OCI-LY7 (cell line): Measurements from ENCODE around the gene TEX22. TPM values are rescaled to one million over a fixed set of nuclear protein-coding genes. Genes with fewer than 3 reads are reported as not detected.

Source experiments
- BruUV-seq: library from RNA; stranded (reverse); fragments of 400-500 nt; replicated peaks from 2 replicates; lab custom pipeline; 2021; lab: Mats Ljungman, UMichigan
- CTCF ChIA-PET: fragments of 300-600 bp; sonication (Branson Sonifier 250); formaldehyde crosslinking; loops from one replicate; lab custom pipeline; 2022; ENCODE audit warnings: antibody characterized with exemption; ENCODE audit not compliant: unreplicated experiment; lab: Charles Lee
- POLR2A ChIA-PET: fragments of 300-600 bp; sonication (Branson Sonifier 250); formaldehyde crosslinking; loops from one replicate; lab custom pipeline; 2022; ENCODE audit warnings: antibody characterized with exemption; lab: Charles Lee
- DNase-seq: peaks from one replicate; pipeline ENCODE4 v3.0.0-alpha.2; 2015; ENCODE audit warnings: low spot score
- H2AFZ ChIP-seq: fragments of 200-600 bp; sonication (generic), shearing (Covaris generic); 2 replicates; pipeline ENCODE4 v1.6.1; 2014; ENCODE audit warnings: mild to moderate bottlenecking, antibody characterized with exemption, low read length, moderate library complexity
- H3K27ac ChIP-seq: fragments of 200-600 bp; sonication (generic); 2 replicates; pipeline ENCODE4 v1.5.1; 2014; ENCODE audit warnings: mixed run types, low read depth, mild to moderate bottlenecking, moderate library complexity, low read length, inconsistent platforms; ENCODE audit not compliant: poor library complexity, severe bottlenecking
- H3K36me3 ChIP-seq: fragments of 200-600 bp; sonication (generic); 2 replicates; pipeline ENCODE4 v1.6.1; 2014; ENCODE audit warnings: mild to moderate bottlenecking, antibody characterized with exemption, low read length, moderate library complexity, mixed read lengths; ENCODE audit not compliant: insufficient read depth
- H3K4me1 ChIP-seq: fragments of 200-600 bp; sonication (generic); 2 replicates; pipeline ENCODE4 v1.5.1; 2014; ENCODE audit warnings: mild to moderate bottlenecking, low read length; ENCODE audit not compliant: insufficient read depth, poor library complexity, severe bottlenecking
- H3K4me2 ChIP-seq: fragments of 200-600 bp; sonication (generic); 2 replicates; pipeline ENCODE4 v1.6.1; 2014; ENCODE audit warnings: mild to moderate bottlenecking, low read length
- H3K4me3 ChIP-seq: fragments of 200-600 bp; sonication (generic); 2 replicates; pipeline ENCODE4 v1.5.1; 2014; ENCODE audit warnings: mild to moderate bottlenecking, low read depth, low read length; ENCODE audit not compliant: poor library complexity, severe bottlenecking
- H3K79me2 ChIP-seq: fragments of 200-600 bp; sonication (generic); 2 replicates; pipeline ENCODE4 v1.6.1; 2016; ENCODE audit warnings: low read depth, mild to moderate bottlenecking, low read length, moderate library complexity, mixed read lengths; ENCODE audit not compliant: insufficient read depth
- H3K9me2 ChIP-seq: fragments of 200-600 bp; sonication (generic); 2 replicates; pipeline ENCODE4 v1.6.1; 2016; ENCODE audit warnings: mild to moderate bottlenecking, low read length, mixed read lengths; ENCODE audit not compliant: insufficient read depth
- H3K9me3 ChIP-seq: fragments of 200-600 bp; sonication (generic); 2 replicates; pipeline ENCODE4 v1.6.1; 2014; ENCODE audit warnings: mild to moderate bottlenecking, mixed run types, low read length, mixed read lengths
- H4K20me1 ChIP-seq: fragments of 200-600 bp; sonication (generic); 2 replicates; pipeline ENCODE4 v1.6.1; 2014; ENCODE audit warnings: mild to moderate bottlenecking, antibody characterized with exemption, low read length, moderate library complexity, mixed read lengths; ENCODE audit not compliant: insufficient read depth
- CTCF ChIP-seq: fragments of 200-600 bp; sonication (generic); conservative IDR thresholded peaks from 2 replicates; pipeline ENCODE4 v1.5.1; 2014; ENCODE audit warnings: mild to moderate bottlenecking, antibody characterized with exemption, low read length, moderate library complexity, mixed read lengths
- EZH2phosphoT487 ChIP-seq: fragments of 200-600 bp; sonication (generic); IDR thresholded peaks from 2 replicates; pipeline ENCODE4 v1.6.1; 2018; ENCODE audit warnings: low read depth, borderline replicate concordance, mild to moderate bottlenecking, mixed run types, antibody characterized with exemption, low read length, moderate library complexity, mixed read lengths
- intact Hi-C: fragments of 100-400 bp; cut with micrococcal nuclease; formaldehyde crosslinking; loops from one replicate; pipeline ENCODE4 v1.10.0; 2022; ENCODE audit not compliant: unreplicated experiment
- total RNA-seq, 2 experiments: library from RNA; depleted of rRNA in 1 of 2; stranded (reverse); fragments of >200 nt in 1 of 2; shearing (Covaris generic) in 1 of 2; gene quantifications; 2 replicates each; pipeline ENCODE4 v1.2.3, GENCODE V29; 2014 to 2022

TEX22 gene
- total RNA-seq, 2 experiments from 2014 or later = 1.3 to 9.2 TPM

DNA sequence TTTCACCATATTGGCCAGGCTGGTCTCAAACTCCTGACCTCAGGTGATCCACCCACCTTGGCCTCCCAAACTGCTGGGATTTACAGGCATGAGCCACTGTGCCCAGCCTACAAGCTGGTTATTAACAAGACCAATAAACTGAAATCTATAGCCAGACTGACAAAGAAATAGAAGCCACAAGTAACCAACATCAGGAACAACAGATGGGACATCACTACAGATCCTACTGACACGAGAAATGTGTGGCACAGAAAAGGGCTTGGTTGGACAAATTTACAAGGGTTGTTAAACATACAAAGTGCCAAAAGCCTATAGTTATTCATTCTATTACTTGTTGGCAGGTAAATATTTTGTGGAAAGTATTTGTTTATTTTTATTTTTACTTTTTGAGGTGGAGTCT is 32.9 kb downstream of the TEX22 start:
- Histone ChIP-seq H3K79me2 (peaks cover 42% of the 10 kb centered on the region), H3K9me2 (no peaks in the 10 kb centered on the region), H2AFZ (no peak overlapping the region), H3K36me3 (peaks cover 87% of the 10 kb centered on the region), H3K27ac (no peak overlapping the region), H3K4me1 (no peaks in the 10 kb centered on the region), H3K4me3 (no peak overlapping the region), H3K9me3 (0 out of 2 replicates have a peak, but pooled peaks cover 7% of the 10 kb centered on the region), H3K4me2 (no peak overlapping the region), H4K20me1 (peaks cover 4% of the 10 kb centered on the region; the same call in 1 of the 2 replicates)
- POLR2A ChIA-PET = interaction anchor here (1.2 kb wide), 1 partner anchor 25 kb away, joined by 3 read pairs; no protein-coding TSS in a partner anchor
- CTCF ChIA-PET = no interaction called here
- BruUV-seq = no TSS peak
- no peak for DNase-seq
- TF ChIP-seq CTCF (no peak), EZH2phosphoT487 (no peak)
- intact Hi-C loops = no loop called here

GRCh38 chr14:105432657-105433056 is 34.3 kb downstream of the TEX22 start:
- DNase-seq = no peak
- no peak overlapping the region for H3K4me2 ChIP-seq
- intact Hi-C loops = no loop called here
- H2AFZ ChIP-seq = no peak overlapping the region
- no TSS peak for BruUV-seq
- TF ChIP-seq CTCF (no peak), EZH2phosphoT487 (no peak)
- H3K9me2 ChIP-seq = no peaks in the 10 kb centered on the region
- POLR2A ChIA-PET = no interaction called here
- H4K20me1 ChIP-seq = peaks cover 5% of the 10 kb centered on the region; the same call in 1 of the 2 replicates
- H3K4me1 ChIP-seq = no peaks in the 10 kb centered on the region
- H3K27ac ChIP-seq = no peak overlapping the region
- H3K79me2 ChIP-seq = peaks cover 52% of the 10 kb centered on the region
- H3K4me3 ChIP-seq = no peak overlapping the region
- peaks cover 15% of the 10 kb centered on the region for H3K9me3 ChIP-seq
- H3K36me3 ChIP-seq = peaks cover 87% of the 10 kb centered on the region
- CTCF ChIA-PET = no interaction called here

GRCh38 chr14:105433161-105433605 is 34.8 kb downstream of the TEX22 start:
- TF ChIP-seq CTCF (no peak), EZH2phosphoT487 (no peak)
- Histone ChIP-seq H3K9me3 (peaks cover 15% of the 10 kb centered on the region), H3K27ac (no peak overlapping the region), H4K20me1 (peaks cover 9% of the 10 kb centered on the region; the same call in 1 of the 2 replicates), H3K79me2 (peaks cover 56% of the 10 kb centered on the region), H3K4me3 (no peak overlapping the region), H3K9me2 (no peaks in the 10 kb centered on the region), H3K4me2 (no peak overlapping the region), H3K36me3 (peaks cover 87% of the 10 kb centered on the region), H3K4me1 (no peaks in the 10 kb centered on the region), H2AFZ (no peak overlapping the region)
- no TSS peak for BruUV-seq
- intact Hi-C loops = no loop called here
- ChIA-PET POLR2A (no interaction called here), CTCF (no interaction called here)
- DNase-seq = no peak
